ENCODE measurements around the gene GGCT.

Gene GGCT

GRCh38 chr7:30478349-30479201 lies 26.1 kb downstream of the GGCT start, which contains the start of gene NOD1:
Gene NOD1, minus strand, starts transcription at chr7:30478784. Its CDS starts 21,863 bp downstream, at chr7:30456921.
- peak; percentile 62 for DNase-seq (ENCODE audit: low spot score)

- no peak for DNase-seq (ENCODE audit: low spot score)
These were observed 28.0 kb downstream of the GGCT start for GRCh38 chr7:30476459-30477145.

GRCh38 chr7:30475580-30475979 lies 29.0 kb downstream of the GGCT start:
- DNase-seq (ENCODE audit: low spot score) = no peak

GRCh38 chr7:30474893-30475292 lies 29.7 kb downstream of the GGCT start:
- no peak for DNase-seq (ENCODE audit: low spot score)

- no peak for DNase-seq (ENCODE audit: low spot score)
These were observed 30.1 kb downstream of the GGCT start for GRCh38 chr7:30474485-30474884.

- no peak for DNase-seq (ENCODE audit: low spot score)
These were observed 30.7 kb downstream of the GGCT start for GRCh38 chr7:30473903-30474302.

GRCh38 chr7:30472784-30473775 lies 31.5 kb downstream of the GGCT start:
- DNase-seq (ENCODE audit: low spot score) = no peak

- no peak for DNase-seq (ENCODE audit: low spot score)
These were observed 32.4 kb downstream of the GGCT start for GRCh38 chr7:30472081-30472783.

GRCh38 chr7:30471205-30471604 lies 33.4 kb downstream of the GGCT start:
- DNase-seq (ENCODE audit: low spot score) = no peak

- DNase-seq (ENCODE audit: low spot score) = no peak
These were observed 33.9 kb downstream of the GGCT start for GRCh38 chr7:30470771-30471170.

GRCh38 chr7:30470163-30470770 lies 34.4 kb downstream of the GGCT start:
- DNase-seq (ENCODE audit: low spot score) = no peak

GRCh38 chr7:30469303-30469702 lies 35.3 kb downstream of the GGCT start:
- no peak for DNase-seq (ENCODE audit: low spot score)

- DNase-seq (ENCODE audit: low spot score) = no peak
These were observed 35.8 kb downstream of the GGCT start for GRCh38 chr7:30468791-30469190.

GRCh38 chr7:30468041-30468440 lies 36.6 kb downstream of the GGCT start:
- no peak for DNase-seq (ENCODE audit: low spot score)

- DNase-seq (ENCODE audit: low spot score) = no peak
These were observed 37.4 kb downstream of the GGCT start for GRCh38 chr7:30467271-30467670.

GRCh38 chr7:30466266-30466665 lies 38.4 kb downstream of the GGCT start:
- no peak for DNase-seq (ENCODE audit: low spot score)

GRCh38 chr7:30465811-30466180 lies 38.8 kb downstream of the GGCT start:
- DNase-seq (ENCODE audit: low spot score) = no peak

- DNase-seq (ENCODE audit: low spot score) = no peak
These were observed 39.4 kb downstream of the GGCT start for GRCh38 chr7:30465046-30465810.

GRCh38 chr7:30464231-30464671 lies 40.4 kb downstream of the GGCT start:
- no peak for DNase-seq (ENCODE audit: low spot score)
